HUES48 (cell line): ENCODE data around the gene TBC1D24.
"Not testable (repeated sequence)": the region's sequence is repeated elsewhere in the genome, so short reads cannot be mapped to it uniquely, and the experiment has no call there.

Source experiments
- H3K27ac ChIP-seq: one replicate; pipeline ENCODE4 v1.7.0; 2013; ENCODE audit warnings: low read depth, low read length, inconsistent platforms
- H3K27me3 ChIP-seq: 2 replicates; pipeline ENCODE4 v1.6.1; 2013; ENCODE audit warnings: mild to moderate bottlenecking, low read length; ENCODE audit not compliant: control insufficient read depth, insufficient read depth
- H3K36me3 ChIP-seq: 2 replicates; pipeline ENCODE4 v1.6.1; 2013; ENCODE audit warnings: low read length; ENCODE audit not compliant: control insufficient read depth, insufficient read depth
- H3K4me1 ChIP-seq: 2 replicates; pipeline ENCODE4 v1.6.1; 2013; ENCODE audit warnings: mild to moderate bottlenecking, low read length; ENCODE audit not compliant: control insufficient read depth, insufficient read depth
- H3K4me3 ChIP-seq: 2 replicates; pipeline ENCODE4 v1.5.1; 2013; ENCODE audit warnings: mild to moderate bottlenecking, low read depth, low read length
- H3K9ac ChIP-seq: 2 replicates; pipeline ENCODE4 v1.6.1; 2013; ENCODE audit warnings: mild to moderate bottlenecking, low read depth, low read length, moderate library complexity
- H3K9me3 ChIP-seq: 2 replicates; pipeline ENCODE4 v1.6.1; 2013; ENCODE audit warnings: low read length; ENCODE audit not compliant: control insufficient read depth, insufficient read depth

Gene TBC1D24

GRCh38 chr16:2432801-2433505, 42.0 kb upstream of the TBC1D24 start:
- H3K9me3 ChIP-seq: no peaks in the 10 kb centered on the region
- H3K9ac ChIP-seq: no peak overlapping the region
- no peak overlapping the region for H3K27ac ChIP-seq
- H3K36me3 ChIP-seq: peaks cover 64% of the 10 kb centered on the region
- H3K4me1 ChIP-seq: peaks cover 5% of the 10 kb centered on the region; the same call in 1 of the 2 replicates
- no peak overlapping the region for H3K4me3 ChIP-seq
- H3K27me3 ChIP-seq: no peaks in the 10 kb centered on the region

DNA sequence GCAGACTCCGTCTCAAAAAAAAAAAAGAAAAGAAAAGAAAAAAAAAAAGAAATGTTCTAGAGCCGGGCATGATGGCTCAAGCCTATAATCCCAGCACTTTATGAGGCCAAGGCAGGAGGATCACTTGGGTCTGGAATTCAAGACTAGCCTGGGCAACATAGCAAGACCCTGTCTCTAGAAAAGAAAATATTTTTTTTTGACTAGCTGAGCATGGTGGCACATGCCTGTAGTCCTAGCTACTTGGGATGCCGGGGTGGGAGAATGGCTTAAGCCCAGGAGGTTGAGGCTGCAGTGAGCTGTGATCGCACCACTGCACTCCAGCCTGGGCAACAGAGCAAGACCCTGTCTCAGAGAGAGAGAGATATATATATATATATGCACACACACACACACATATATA, 39.7 kb upstream of the TBC1D24 start:
- H3K9ac ChIP-seq, H3K4me1 ChIP-seq: not testable (repeated sequence)
- peaks cover 87% of the 10 kb centered on the region for H3K36me3 ChIP-seq

DNA sequence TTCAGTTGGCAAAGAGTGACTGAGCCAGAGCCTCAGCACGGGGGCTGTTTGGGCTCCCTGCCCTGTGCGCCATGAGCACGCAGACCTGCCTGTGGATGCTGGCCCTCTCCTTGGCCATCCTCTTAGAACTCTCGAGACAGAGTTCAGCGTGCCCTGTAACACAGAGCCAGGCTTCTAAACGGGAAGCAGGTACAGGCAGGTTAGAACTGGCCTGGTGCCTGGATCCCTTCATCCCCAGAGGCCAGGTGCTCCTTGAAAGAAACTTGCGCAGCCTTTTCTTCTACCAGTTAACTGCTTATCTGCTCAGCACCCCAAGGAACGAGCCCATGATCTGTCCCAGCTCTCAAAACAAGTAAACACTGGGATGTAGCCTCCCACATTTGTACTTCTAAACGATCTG, 38.8 kb upstream of the TBC1D24 start:
- no peaks in the 10 kb centered on the region for H3K27me3 ChIP-seq
- H3K9ac ChIP-seq: no peak overlapping the region
- H3K4me3 ChIP-seq: no peak overlapping the region
- H3K36me3 ChIP-seq: peaks cover 89% of the 10 kb centered on the region
- H3K27ac ChIP-seq: no peak overlapping the region
- H3K4me1 ChIP-seq: no peaks in the 10 kb centered on the region
- H3K9me3 ChIP-seq: no peaks in the 10 kb centered on the region

More for the DNA sequence above, 39.7 kb upstream of the TBC1D24 start:
- H3K4me3 ChIP-seq, H3K27me3 ChIP-seq, H3K9me3 ChIP-seq, H3K27ac ChIP-seq: not testable (repeated sequence)

DNA sequence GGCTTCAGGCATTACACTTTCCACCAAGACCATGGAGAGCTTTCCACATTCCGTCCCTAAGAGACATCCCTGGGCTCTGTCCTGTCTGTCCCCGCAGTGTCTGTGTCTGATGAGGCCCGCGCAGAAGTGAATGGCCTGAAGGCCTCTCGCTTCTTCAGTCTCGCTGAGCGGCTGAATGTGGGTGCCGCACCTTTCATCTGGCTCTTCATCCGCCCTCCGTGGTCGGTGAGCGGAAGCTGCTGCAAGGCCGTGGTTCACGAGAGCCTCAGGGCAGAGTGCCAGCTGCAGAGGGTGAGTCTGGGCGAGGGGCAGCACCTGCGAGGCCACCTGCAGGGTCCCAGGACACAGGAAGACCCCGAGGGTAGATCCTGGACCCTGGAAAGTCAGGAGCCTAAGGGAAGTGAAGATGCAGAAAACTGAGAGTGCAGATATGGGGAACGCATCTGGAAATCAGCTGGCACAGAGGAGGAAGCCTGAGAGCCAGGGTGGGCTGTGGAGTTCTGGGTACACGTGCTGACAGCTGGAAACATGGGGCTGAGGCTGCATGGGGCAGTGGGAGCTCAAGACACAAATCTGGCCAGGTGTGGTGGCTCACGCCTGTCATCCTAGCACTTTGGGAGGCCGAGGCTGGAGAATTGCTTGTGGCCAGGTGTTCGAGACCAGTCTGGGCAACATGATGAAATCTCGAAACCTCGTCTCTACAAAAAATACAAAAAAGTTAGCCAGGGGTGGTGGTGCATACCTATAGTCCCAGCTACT, 37.7 kb upstream of the TBC1D24 start:
- Histone ChIP-seq H3K36me3 (peaks cover 82% of the 10 kb centered on the region), H3K4me1 (no peaks in the 10 kb centered on the region), H3K9ac (no peak overlapping the region), H3K27ac (no peak overlapping the region), H3K9me3 (no peaks in the 10 kb centered on the region), H3K27me3 (no peaks in the 10 kb centered on the region), H3K4me3 (no peak overlapping the region)

DNA sequence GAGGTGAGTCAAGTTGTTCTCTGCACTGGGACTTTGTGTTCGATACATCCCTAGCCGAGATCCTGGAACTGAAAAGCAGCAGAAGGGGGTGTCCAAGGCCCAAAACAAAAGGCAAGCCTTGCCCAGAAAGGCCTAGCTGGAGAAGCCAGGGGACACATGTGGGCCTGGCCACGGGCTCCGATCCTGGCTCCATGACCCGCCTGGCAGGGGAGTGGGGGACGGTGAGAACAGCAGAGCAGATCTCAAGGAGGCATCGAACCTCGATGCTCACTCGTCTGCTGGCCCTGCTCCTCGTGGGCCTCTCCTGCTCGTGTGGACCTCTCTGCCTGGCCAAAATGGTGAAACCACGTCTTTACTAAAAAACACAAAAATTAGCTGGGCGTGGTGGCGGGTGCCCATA, 36.8 kb upstream of the TBC1D24 start:
- peaks cover 74% of the 10 kb centered on the region for H3K36me3 ChIP-seq
- no peak overlapping the region for H3K27ac ChIP-seq
- no peaks in the 10 kb centered on the region for H3K4me1 ChIP-seq
- H3K4me3 ChIP-seq: no peak overlapping the region
- H3K9me3 ChIP-seq: no peaks in the 10 kb centered on the region
- no peak overlapping the region for H3K9ac ChIP-seq
- no peaks in the 10 kb centered on the region for H3K27me3 ChIP-seq

DNA sequence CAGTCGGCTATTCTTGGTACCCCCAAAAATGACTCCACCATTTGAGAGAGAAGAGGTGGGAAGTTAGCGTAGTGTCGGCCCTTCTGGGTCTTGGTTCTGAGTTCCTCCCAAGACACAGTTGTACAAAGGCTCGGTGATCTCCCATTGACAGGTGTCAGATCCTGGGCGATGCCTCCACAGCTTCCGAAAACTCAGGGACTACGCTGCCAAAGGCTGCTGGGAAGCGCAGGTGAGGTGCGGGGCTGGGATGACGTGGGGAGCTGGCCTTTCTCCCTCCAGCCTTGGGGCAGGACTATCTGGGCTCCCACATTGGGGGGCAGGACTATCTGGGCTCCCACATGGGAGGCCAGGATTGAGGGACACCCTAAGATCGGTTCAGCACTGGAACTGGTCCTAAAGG, 35.3 kb upstream of the TBC1D24 start:
- H3K27ac ChIP-seq: no peak overlapping the region
- H3K27me3 ChIP-seq: no peaks in the 10 kb centered on the region

GRCh38 chr16:2441143-2441804, 33.7 kb upstream of the TBC1D24 start:
- H3K4me1 ChIP-seq, H3K27ac ChIP-seq, H3K9me3 ChIP-seq, H3K9ac ChIP-seq, H3K27me3 ChIP-seq, H3K4me3 ChIP-seq: not testable (repeated sequence)
- H3K36me3 ChIP-seq: peaks cover 77% of the 10 kb centered on the region

More for the DNA sequence above, 35.3 kb upstream of the TBC1D24 start:
- no peak overlapping the region for H3K9ac ChIP-seq
- no peaks in the 10 kb centered on the region for H3K4me1 ChIP-seq
- no peaks in the 10 kb centered on the region for H3K9me3 ChIP-seq
- H3K36me3 ChIP-seq: peaks cover 71% of the 10 kb centered on the region
- no peak overlapping the region for H3K4me3 ChIP-seq

- no peak overlapping the region for H3K27ac ChIP-seq
- no peak overlapping the region for H3K9ac ChIP-seq
- no peaks in the 10 kb centered on the region for H3K9me3 ChIP-seq
- H3K4me3 ChIP-seq: no peak overlapping the region
- no peaks in the 10 kb centered on the region for H3K4me1 ChIP-seq
- H3K36me3 ChIP-seq: peaks cover 76% of the 10 kb centered on the region
- no peaks in the 10 kb centered on the region for H3K27me3 ChIP-seq
Measured at GRCh38 chr16:2443555-2443954, 31.4 kb upstream of the TBC1D24 start.

GRCh38 chr16:2447920-2448583, 26.9 kb upstream of the TBC1D24 start:
- Histone ChIP-seq H3K4me3 (no peak overlapping the region), H3K9ac (no peak overlapping the region), H3K36me3 (peaks cover 87% of the 10 kb centered on the region), H3K4me1 (no peaks in the 10 kb centered on the region), H3K9me3 (no peaks in the 10 kb centered on the region), H3K27me3 (no peaks in the 10 kb centered on the region), H3K27ac (no peak overlapping the region)

GRCh38 chr16:2449118-2449517, 25.8 kb upstream of the TBC1D24 start:
- Histone ChIP-seq H3K36me3 (peaks cover 91% of the 10 kb centered on the region), H3K27me3 (no peaks in the 10 kb centered on the region), H3K9ac (no peak overlapping the region)

More at GRCh38 chr16:2449118-2449517, 25.8 kb upstream of the TBC1D24 start:
- no peaks in the 10 kb centered on the region for H3K4me1 ChIP-seq
- no peak overlapping the region for H3K4me3 ChIP-seq
- no peaks in the 10 kb centered on the region for H3K9me3 ChIP-seq
- no peak overlapping the region for H3K27ac ChIP-seq
